Transverse colon (tissue), 4 donors: Measurements from ENCODE around the gene ACSS1. TPM values are rescaled to one million over a fixed set of nuclear protein-coding genes. Genes with fewer than 3 reads are reported as not detected.

Source experiments
- DNase-seq: peaks from one replicate; pipeline ENCODE4 v3.0.0-alpha.2; 2019
- H3K27ac ChIP-seq, 4 donors: fragments of 200-600 bp; sonication (generic); 2 replicates each; pipeline ENCODE4 v1.5.1; 2016 to 2018; ENCODE audit warnings: inconsistent platforms in 4 of 4
- H3K27me3 ChIP-seq: fragments of 200-600 bp; sonication (generic); 2 replicates; pipeline ENCODE4 v1.5.1; 2017; ENCODE audit warnings: inconsistent platforms
- H3K36me3 ChIP-seq, 4 donors: fragments of 200-600 bp; sonication (generic); 2 replicates each; pipeline ENCODE4 v1.5.1; 2017 to 2019; ENCODE audit warnings: inconsistent platforms in 4 of 4
- H3K4me1 ChIP-seq, 4 donors: fragments of 200-600 bp; sonication (generic); 2 replicates each; pipeline ENCODE4 v1.5.1; 2017 to 2020; ENCODE audit warnings: inconsistent platforms in 4 of 4
- H3K4me3 ChIP-seq, 4 donors: fragments of 200-600 bp; sonication (generic); 1 replicate in 1 of 4; 2 replicates in 3 of 4; pipeline versions ENCODE4 v1.5.1 to v1.6.1; 2017 to 2019; ENCODE audit warnings: inconsistent platforms in 4 of 4
- H3K9me3 ChIP-seq, 2 donors: fragments of 200-600 bp; sonication (generic); 2 replicates each; pipeline ENCODE4 v1.5.1; 2017 to 2019; ENCODE audit warnings: inconsistent platforms in 2 of 2
- CTCF ChIP-seq, 5 experiments: fragments of 200-600 bp in 3 of 5; fragments of 450-650 bp in 2 of 5; sonication (generic) in 3 of 5; IDR thresholded peaks; 1 replicate in 2 of 5; 2 replicates in 3 of 5; pipeline ENCODE4 v1.5.1; 2016 to 2017; ENCODE audit warnings: antibody characterized with exemption in 5 of 5, inconsistent platforms in 3 of 5, mild to moderate bottlenecking in 2 of 5, moderate library complexity in 1 of 5
- EP300 ChIP-seq: sonication (generic); formaldehyde crosslinking; IDR thresholded peaks from one replicate; pipeline ENCODE4 v1.6.1; 2017; ENCODE audit warnings: antibody characterized with exemption, low read depth
- POLR2A ChIP-seq: fragments of 450-650 bp; IDR thresholded peaks from one replicate; pipeline ENCODE4 v1.6.1; 2016; ENCODE audit warnings: antibody characterized with exemption, mild to moderate bottlenecking, moderate library complexity
- POLR2AphosphoS5 ChIP-seq, 3 donors: sonication (generic); formaldehyde crosslinking; IDR thresholded peaks; one replicate each; pipeline ENCODE4 v1.6.1; 2016; ENCODE audit warnings: antibody characterized with exemption in 3 of 3
- WGBS, 2 donors: methylation state at CpG; one replicate each; pipeline ENCODE4 v1.1.5; 2018; ENCODE audit warnings: low coverage in 1 of 2; 5-methylcytosine and 5-hydroxymethylcytosine counted together
- in situ Hi-C, 4 donors: fragments of 200-750 bp; cut with MboI; loops; one replicate each; pipeline versions ENCODE4 v1.15.0 to v1.15.1; 2017; ENCODE audit warnings: low sequenced_read_pairs in 3 of 4, low pct_ligation_motif_present in 1 of 4, low pct_unique_long_range_greater_than_20kb in 1 of 4
- intact Hi-C: fragments of 100-400 bp; cut with DNase I; formaldehyde crosslinking; loops from one replicate; pipeline ENCODE4 v1.15.1; 2023; ENCODE audit warnings: low total_unique reads
- total RNA-seq, 4 donors: library from RNA; depleted of rRNA; stranded (reverse); fragments of >200 nt; gene quantifications; one replicate each; pipeline ENCODE4 v1.1.0, GENCODE V29; 2016

Gene ACSS1
- total RNA-seq, 4 donors from 2014 or later = 30.3 to 64.7 (median 51.6) TPM

- WGBS, 2 donors = 90 to 99% methylated on average over 2 to 5 of the region's 6 CpGs
- peak; percentile 4 for DNase-seq
- H3K4me1 ChIP-seq = peaks cover 0 to 19% (median 8%) of the 10 kb centered on the region in 4 donors
- H3K4me3 ChIP-seq = no peak overlapping the region
- no peaks in the 10 kb centered on the region for H3K36me3 ChIP-seq
- no peak overlapping the region for H3K27ac ChIP-seq
- H3K27me3 ChIP-seq = no peaks in the 10 kb centered on the region
- H3K9me3 ChIP-seq = no peaks in the 10 kb centered on the region
- TF ChIP-seq POLR2A (no peak), POLR2AphosphoS5 (IDR thresholded peaks at IDR 0.05) (no peak), EP300 (no peak), CTCF (IDR thresholded peaks at IDR 0.05) (no peak)
- intact Hi-C loops = no loop called here
- in situ Hi-C loops = loop anchor here in 1 of 4 donors (25.0 kb wide), 1 partner anchor 141 kb away; no protein-coding TSS in a partner anchor
These were observed 36.6 kb downstream of the ACSS1 start for GRCh38 chr20:25021336-25021735.

GRCh38 chr20:25020901-25021301 is 37.0 kb downstream of the ACSS1 start:
- Histone ChIP-seq H3K27ac (no peak overlapping the region), H3K9me3 (no peaks in the 10 kb centered on the region), H3K4me3 (no peak overlapping the region), H3K4me1 (peaks cover 0 to 19% (median 8%) of the 10 kb centered on the region in 4 donors), H3K36me3 (no peaks in the 10 kb centered on the region), H3K27me3 (no peaks in the 10 kb centered on the region)
- 94% methylated on average over 6 of the region's 6 CpGs; no CpG with 5 or more reads in 1 of the 2 donors for WGBS, 2 donors
- intact Hi-C loops = no loop called here
- in situ Hi-C loops = loop anchor here in 1 of 4 donors (25.0 kb wide), 1 partner anchor 141 kb away; no protein-coding TSS in a partner anchor
- DNase-seq = peak; percentile 2
- TF ChIP-seq EP300 = no peak
- TF ChIP-seq POLR2A = no peak
- no peak for TF ChIP-seq POLR2AphosphoS5 (IDR thresholded peaks at IDR 0.05)
- TF ChIP-seq CTCF (IDR thresholded peaks at IDR 0.05) = no peak

- intact Hi-C loops = no loop called here
These were observed 37.6 kb downstream of the ACSS1 start for GRCh38 chr20:25020345-25020744.

More at GRCh38 chr20:25020345-25020744, 37.6 kb downstream of the ACSS1 start:
- no peaks in the 10 kb centered on the region for H3K27me3 ChIP-seq
- 98% methylated on average over 5 of the region's 5 CpGs; no CpG with 5 or more reads in 1 of the 2 donors for WGBS, 2 donors
- no peak overlapping the region for H3K27ac ChIP-seq
- DNase-seq = peak; percentile 3
- in situ Hi-C loops = loop anchor here in 1 of 4 donors (25.0 kb wide), 1 partner anchor 142 kb away; no protein-coding TSS in a partner anchor
- no peak overlapping the region for H3K4me3 ChIP-seq
- no peaks in the 10 kb centered on the region for H3K36me3 ChIP-seq
- no peak for TF ChIP-seq POLR2AphosphoS5 (IDR thresholded peaks at IDR 0.05)
- TF ChIP-seq POLR2A = no peak
- TF ChIP-seq EP300 = no peak
- no peak for TF ChIP-seq CTCF (IDR thresholded peaks at IDR 0.05)
- H3K4me1 ChIP-seq = peaks cover 0 to 19% (median 8%) of the 10 kb centered on the region in 4 donors
- H3K9me3 ChIP-seq = no peaks in the 10 kb centered on the region
